GM21447 (cell line): ENCODE data around the gene S100PBP.

ENCODE experiments used
- ATAC-seq: cut with Tn5 transposase; IDR thresholded peaks from one replicate; pipeline ENCODE4 v1.9.1; 2021; ENCODE audit not compliant: unreplicated experiment

S100PBP gene

GRCh38 chr1:32818804-32819541, 1.5 kb downstream of the S100PBP start:
- ATAC-seq = peak; percentile 45

- ATAC-seq = no peak
Observed at GRCh38 chr1:32825181-32825580, 7.7 kb downstream of the S100PBP start.

GRCh38 chr1:32828341-32828740, 10.9 kb downstream of the S100PBP start:
- ATAC-seq = no peak

GRCh38 chr1:32830092-32830852, 12.8 kb downstream of the S100PBP start:
- no peak for ATAC-seq

GRCh38 chr1:32831878-32832277, 14.4 kb downstream of the S100PBP start:
- ATAC-seq = no peak

GRCh38 chr1:32848354-32849063, 31.1 kb downstream of the S100PBP start:
- ATAC-seq = no peak

DNA sequence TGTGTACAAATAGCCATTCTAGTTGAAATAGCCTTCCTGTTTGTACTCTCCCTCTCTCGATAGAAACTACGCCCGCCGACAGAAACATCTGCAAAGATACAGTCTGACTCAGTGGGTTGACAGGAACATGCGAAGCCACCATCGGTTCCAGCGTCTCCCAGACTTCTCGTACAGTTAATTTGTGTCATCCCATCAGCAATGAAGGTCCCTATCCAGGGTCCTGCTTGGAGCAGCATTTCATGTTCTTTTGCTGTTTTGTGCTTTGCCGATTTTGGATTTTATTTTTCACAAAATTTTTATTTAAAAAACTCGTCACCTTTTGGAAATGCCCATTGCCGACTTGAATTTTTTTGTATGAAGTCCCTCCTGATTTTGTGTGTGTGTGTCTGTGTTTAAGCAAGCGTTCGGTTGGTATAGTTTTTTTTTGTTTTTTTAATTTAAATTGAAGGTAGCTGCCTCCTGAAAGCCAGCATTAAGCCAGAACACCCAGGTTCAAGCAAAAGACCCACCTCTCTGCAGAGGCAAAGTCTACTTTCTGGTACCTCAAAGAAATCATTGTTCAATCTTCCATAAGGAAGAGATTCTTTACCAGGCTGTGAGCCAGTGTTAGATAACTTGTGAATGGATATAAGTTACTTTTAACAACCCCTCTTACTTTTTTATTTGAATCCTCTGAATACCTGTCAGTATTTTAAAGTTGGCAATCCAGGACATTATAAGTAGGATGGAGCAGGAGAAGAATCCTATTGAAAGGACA, 38.6 kb downstream of the S100PBP start:
- ATAC-seq = no peak

GRCh38 chr1:32858136-32858535, 40.7 kb downstream of the S100PBP start:
- no peak for ATAC-seq

GRCh38 chr1:32858791-32859190, 41.3 kb downstream of the S100PBP start:
- ATAC-seq = no peak

DNA sequence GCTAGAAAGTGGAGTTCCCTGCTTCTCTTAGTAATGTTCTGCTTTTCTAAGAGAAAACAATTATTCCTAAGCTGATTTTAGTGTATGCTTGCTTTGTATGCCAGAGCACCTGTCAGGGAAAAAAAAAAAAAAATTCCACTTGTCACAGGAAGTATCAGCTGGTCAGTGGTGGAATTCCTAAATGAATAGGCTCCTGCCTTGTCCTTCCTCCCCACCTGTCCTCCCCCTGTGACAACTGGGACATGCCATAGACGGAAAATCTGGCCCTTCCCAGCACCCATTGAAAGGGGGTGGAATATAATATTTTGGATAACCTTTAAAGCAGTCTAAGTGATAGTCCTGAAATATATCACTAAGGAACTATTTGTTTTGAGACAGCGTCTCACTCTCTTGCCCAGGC, 42.5 kb downstream of the S100PBP start:
- ATAC-seq = no peak

DNA sequence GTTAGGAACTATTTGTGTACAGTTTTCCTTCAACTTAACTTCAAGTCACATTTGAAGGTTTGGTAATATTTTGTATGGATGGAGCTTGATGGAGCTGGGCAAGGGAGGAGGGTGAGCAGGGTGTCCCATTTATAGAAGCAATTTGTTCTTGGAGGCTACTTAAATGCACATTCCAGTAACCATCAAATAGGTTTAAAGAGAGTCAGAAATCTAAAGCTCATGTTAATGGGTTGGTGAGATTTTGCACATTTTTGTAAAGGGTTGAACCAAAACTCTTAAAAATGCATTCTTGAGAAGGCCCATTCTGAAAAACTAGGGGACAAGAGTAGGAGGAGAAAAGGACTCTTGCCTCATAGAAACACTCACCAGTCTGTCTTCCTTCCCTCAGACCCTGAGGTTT, 43.1 kb downstream of the S100PBP start:
- ATAC-seq = no peak

- ATAC-seq = no peak
Observed at GRCh38 chr1:32861904-32862695, 44.6 kb downstream of the S100PBP start.

- no peak for ATAC-seq
Observed at GRCh38 chr1:32863218-32863880, 45.9 kb downstream of the S100PBP start.

- no peak for ATAC-seq
Observed at GRCh38 chr1:32863881-32864245, 46.4 kb downstream of the S100PBP start.

- ATAC-seq = no peak
Observed at GRCh38 chr1:32864375-32865019, 47.0 kb downstream of the S100PBP start.

DNA sequence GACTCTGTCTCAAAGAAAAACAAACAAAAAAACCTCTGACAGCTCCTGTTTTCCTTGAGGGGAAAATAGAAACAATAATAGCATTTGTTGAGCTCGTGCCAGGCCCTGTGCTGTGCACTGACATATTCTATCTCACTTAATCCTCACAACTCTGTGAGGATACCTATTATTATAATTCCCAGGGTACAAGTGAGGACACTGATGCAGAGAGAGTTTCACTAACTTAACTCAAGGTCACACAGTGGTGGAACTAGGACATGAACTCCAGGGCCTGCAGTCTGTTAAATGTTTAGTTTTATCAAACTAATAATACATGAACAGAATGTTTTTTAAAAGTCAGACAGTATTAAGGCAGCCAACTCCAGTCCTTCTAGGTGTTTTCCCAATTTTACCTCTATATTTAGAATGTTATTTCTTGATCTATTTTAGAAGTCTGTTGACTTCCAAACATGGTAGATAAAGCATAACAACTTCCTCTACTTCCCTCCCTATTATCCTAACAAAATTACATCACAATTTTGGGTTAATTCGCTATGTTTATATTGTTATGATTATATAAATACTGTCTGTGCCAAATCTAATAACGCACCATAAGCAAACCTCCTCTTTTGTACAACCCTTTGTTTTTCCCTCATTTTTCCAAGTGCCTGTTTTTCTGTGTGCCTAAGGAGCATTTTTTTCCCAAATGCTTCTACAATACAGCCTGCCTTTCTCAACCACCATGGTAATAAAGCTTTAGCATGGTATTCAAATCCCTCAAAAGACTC, 48.4 kb downstream of the S100PBP start:
- ATAC-seq = no peak

DNA sequence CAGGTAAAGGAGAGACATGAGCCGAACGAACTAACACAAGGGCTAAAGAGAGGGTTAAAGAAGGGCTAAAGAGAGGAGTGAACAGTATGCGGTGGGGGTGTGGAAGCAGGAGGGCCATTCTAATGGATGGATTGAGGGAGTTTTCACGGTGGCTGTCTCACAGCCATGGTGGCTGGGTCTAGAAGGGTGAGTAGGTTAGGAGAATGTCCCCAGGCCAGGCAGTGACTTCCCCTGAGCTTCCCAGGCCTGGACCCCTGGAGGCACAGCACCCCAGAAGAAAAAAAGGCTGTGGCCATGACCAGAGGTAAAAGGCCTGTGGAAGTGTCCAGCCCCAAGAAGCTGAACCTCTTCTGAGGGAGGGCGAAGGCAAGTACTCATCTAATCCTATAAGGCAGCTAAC, 49.7 kb downstream of the S100PBP start:
- no peak for ATAC-seq

DNA sequence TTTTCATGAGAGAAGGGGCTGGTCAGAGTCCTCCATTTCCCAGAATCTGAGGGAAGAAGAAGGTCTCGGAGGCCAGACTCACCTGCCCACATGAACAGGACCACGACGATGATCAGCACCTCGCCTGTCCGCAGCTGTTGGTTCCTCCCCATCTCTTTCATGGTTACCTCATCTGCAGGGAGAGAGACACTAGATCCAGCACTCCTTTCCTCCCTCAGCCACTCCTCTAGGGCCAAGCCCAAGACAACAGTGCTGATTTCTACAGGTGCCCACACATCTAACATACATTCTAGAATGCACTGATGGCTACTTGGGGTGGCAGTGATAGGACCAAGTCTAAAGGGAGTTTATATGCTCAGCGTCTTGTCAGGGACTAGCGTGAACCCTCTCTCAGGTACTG, 50.2 kb downstream of the S100PBP start:
- ATAC-seq = no peak

DNA sequence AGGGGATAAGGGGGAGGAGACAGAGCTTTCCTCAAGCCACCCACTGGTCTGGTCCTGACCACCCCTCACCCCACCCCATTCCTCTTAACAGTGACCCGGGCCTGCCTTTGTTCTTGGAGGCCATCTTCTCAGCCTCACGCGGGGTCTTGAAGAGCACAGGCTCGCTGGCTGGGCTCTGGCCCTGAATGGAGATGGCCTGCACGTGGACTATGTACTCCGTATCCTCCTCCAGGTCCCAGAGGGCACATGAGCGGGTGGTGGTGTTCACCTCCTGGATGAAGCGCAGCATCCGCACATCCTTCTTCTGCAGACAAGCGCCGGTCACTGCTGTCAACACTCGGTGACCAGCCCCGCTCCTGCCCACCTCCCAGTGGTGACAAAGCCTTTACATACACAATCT, 50.6 kb downstream of the S100PBP start:
- no peak for ATAC-seq
